Lung (tissue), 12 donors: Measurements from ENCODE around the gene MYPOP. TPM values are rescaled to one million over a fixed set of nuclear protein-coding genes. Genes with fewer than 3 reads are reported as not detected.

Experiments used
- ATAC-seq: fragments of 200-7000 bp; cut with Tn5 transposase; one replicate; pipeline ENCODE4 v1.9.1; 2020; ENCODE audit warnings: moderate number of reproducible peaks; ENCODE audit not compliant: insufficient read depth, low FRiP score
- DNase-seq, 3 donors: peaks; one replicate each; pipeline ENCODE4 v3.0.0-alpha.2; 2013 to 2017
- H3K27ac ChIP-seq, 2 donors: one replicate each; pipeline ENCODE4 v1.5.1; 2013; ENCODE audit warnings: mild to moderate bottlenecking in 2 of 2, moderate library complexity in 2 of 2, control low read depth in 1 of 2, inconsistent platforms in 1 of 2, low read depth in 1 of 2, low read length in 1 of 2
- H3K27me3 ChIP-seq, 3 donors: one replicate each; pipeline ENCODE4 v1.5.1; 2013; ENCODE audit warnings: low read length in 2 of 3; ENCODE audit not compliant: control insufficient read depth in 3 of 3, insufficient read depth in 3 of 3
- H3K36me3 ChIP-seq, 4 donors: one replicate each; pipeline ENCODE4 v1.5.1; 2013; ENCODE audit warnings: low read length in 4 of 4, mild to moderate bottlenecking in 1 of 4, moderate library complexity in 1 of 4; ENCODE audit not compliant: control insufficient read depth in 4 of 4, insufficient read depth in 4 of 4
- H3K4me1 ChIP-seq, 5 donors: one replicate each; pipeline ENCODE4 v1.5.1; 2013; ENCODE audit warnings: low read length in 5 of 5, mild to moderate bottlenecking in 2 of 5, moderate library complexity in 1 of 5; ENCODE audit not compliant: control insufficient read depth in 5 of 5, insufficient read depth in 5 of 5
- H3K4me3 ChIP-seq: one replicate; pipeline ENCODE4 v1.5.1; 2013; ENCODE audit warnings: mild to moderate bottlenecking, control low read depth, moderate library complexity
- H3K9ac ChIP-seq, 2 donors: one replicate each; pipeline ENCODE4 v1.5.1; 2013; ENCODE audit warnings: low read length in 2 of 2, control low read depth in 1 of 2; ENCODE audit not compliant: insufficient read depth in 1 of 2
- H3K9me3 ChIP-seq, 4 donors: one replicate each; pipeline ENCODE4 v1.5.1; 2013; ENCODE audit warnings: low read length in 3 of 4, mild to moderate bottlenecking in 1 of 4, moderate library complexity in 1 of 4; ENCODE audit not compliant: control insufficient read depth in 4 of 4, insufficient read depth in 3 of 4
- CTCF ChIP-seq: IDR thresholded peaks from 2 replicates; pipeline ENCODE4 v1.5.1; 2012; ENCODE audit warnings: mild to moderate bottlenecking; ENCODE audit errors: control extremely low read depth, extremely low read depth
- WGBS, 2 donors: extraction: QIAGEN DNeasy Blood & Tissue Kit; methylation state at CpG; one replicate each; pipeline ENCODE4 v1.1.7; 2013; 5-methylcytosine and 5-hydroxymethylcytosine counted together
- polyA plus RNA-seq, 2 donors: library from polyadenylated mRNA; stranded (reverse); fragments of 200-250 nt; gene quantifications; one replicate each; pipeline ENCODE4 v1.2.1, GENCODE V29; 2013
- total RNA-seq, 2 donors: library from RNA; depleted of rRNA in 1 of 2; stranded (reverse); fragments of >200 nt in 1 of 2; gene quantifications; one replicate each; pipeline ENCODE4 v1.2.1, GENCODE V29; 2014 to 2021
- donor health status: control.
- donor health status: control.
- donor health status: Bipolar disorder and iron deficiency.
- donor health status: healthy.
- donor health status: DM: yes; HTN: yes; CAD: no.

Gene MYPOP
- total and polyA plus RNA-seq, 4 donors = 2.9 to 6.7 (median 4.5) TPM

- peak overlapping the region in 1 of 2 donors; percentile 34 for H3K9ac ChIP-seq
- DNase-seq (peak; percentile 89 to 95 (median 90)), ATAC-seq (peak; percentile 75)
- 9% methylated on average over 33 of the region's 33 CpGs for WGBS, 2 donors
- H3K9me3 ChIP-seq = no peaks in the 10 kb centered on the region
- no peaks in the 10 kb centered on the region for H3K27me3 ChIP-seq
- no peak overlapping the region for H3K27ac ChIP-seq
- H3K4me1 ChIP-seq = peaks cover 0 to 5% (median 0%) of the 10 kb centered on the region in 5 donors
- no peaks in the 10 kb centered on the region for H3K36me3 ChIP-seq
- no peak for TF ChIP-seq CTCF
- no peak overlapping the region for H3K4me3 ChIP-seq
Observed at GRCh38 chr19:45927565-45928261, 25.3 kb upstream of the MYPOP start.

- Histone ChIP-seq H3K4me3 (no peak overlapping the region), H3K36me3 (no peaks in the 10 kb centered on the region), H3K9ac (no peak overlapping the region), H3K27me3 (peaks cover 0 to 4% (median 2%) of the 10 kb centered on the region in 3 donors), H3K9me3 (peaks cover 0 to 2% (median 0%) of the 10 kb centered on the region in 4 donors), H3K4me1 (peaks cover 0 to 5% (median 0%) of the 10 kb centered on the region in 5 donors), H3K27ac (no peak overlapping the region)
- DNase-seq = no peak
- 64 to 81% methylated on average over 6 of the region's 6 CpGs for WGBS, 2 donors
- TF ChIP-seq CTCF = no peak
- no peak for ATAC-seq
Observed at GRCh38 chr19:45924891-45925447, 22.6 kb upstream of the MYPOP start.

- no peak for TF ChIP-seq CTCF
- no peak overlapping the region for H3K9ac ChIP-seq
- DNase-seq = no peak
- no peak overlapping the region for H3K4me3 ChIP-seq
- no peaks in the 10 kb centered on the region for H3K4me1 ChIP-seq
- peaks cover 0 to 4% (median 4%) of the 10 kb centered on the region in 3 donors for H3K27me3 ChIP-seq
- H3K27ac ChIP-seq = no peak overlapping the region
- H3K9me3 ChIP-seq = peaks cover 0 to 2% (median 0%) of the 10 kb centered on the region in 4 donors
- 64 to 73% methylated on average over 9 of the region's 9 CpGs for WGBS, 2 donors
- no peak for ATAC-seq
- no peaks in the 10 kb centered on the region for H3K36me3 ChIP-seq
Observed at GRCh38 chr19:45922281-45922680, 19.9 kb upstream of the MYPOP start.
